PC-9 (cell line): ENCODE results near the gene BAIAP2L1.

Source experiments
- EZH2 ChIP-seq: fragments of 200-600 bp; sonication (generic); IDR thresholded peaks from 2 replicates; pipeline ENCODE4 v1.8.0; 2017; ENCODE audit warnings: antibody characterized with exemption, low read depth
- TF ChIP-seq, protein P1 (sequence below): fragments of 200-600 bp; sonication (generic); conservative IDR thresholded peaks from 2 replicates; pipeline ENCODE4 v1.6.1; 2017; ENCODE audit warnings: mixed run types, antibody characterized with exemption, mild to moderate bottlenecking, moderate library complexity

DNA sequence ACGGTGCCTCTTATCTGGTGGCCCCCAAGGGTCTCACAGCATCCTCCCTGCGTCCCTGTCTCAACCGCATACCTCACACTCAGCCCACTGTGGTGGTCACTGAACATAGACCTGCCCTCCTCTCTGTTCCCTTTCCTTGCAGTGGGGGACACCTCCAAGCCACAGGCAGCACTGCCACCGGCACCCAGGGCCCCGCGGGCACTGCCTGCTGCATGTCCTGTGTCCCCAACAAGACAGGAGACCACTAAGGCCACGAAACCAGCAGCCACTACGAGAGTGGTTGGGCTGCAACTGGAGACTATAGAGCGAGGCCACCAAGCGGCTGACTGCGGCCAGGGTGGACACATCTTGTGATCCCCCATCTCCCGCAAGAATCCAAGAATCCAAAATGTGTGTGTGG, 104.1 kb downstream of the BAIAP2L1 start:
- TF ChIP-seq, protein P1, sequence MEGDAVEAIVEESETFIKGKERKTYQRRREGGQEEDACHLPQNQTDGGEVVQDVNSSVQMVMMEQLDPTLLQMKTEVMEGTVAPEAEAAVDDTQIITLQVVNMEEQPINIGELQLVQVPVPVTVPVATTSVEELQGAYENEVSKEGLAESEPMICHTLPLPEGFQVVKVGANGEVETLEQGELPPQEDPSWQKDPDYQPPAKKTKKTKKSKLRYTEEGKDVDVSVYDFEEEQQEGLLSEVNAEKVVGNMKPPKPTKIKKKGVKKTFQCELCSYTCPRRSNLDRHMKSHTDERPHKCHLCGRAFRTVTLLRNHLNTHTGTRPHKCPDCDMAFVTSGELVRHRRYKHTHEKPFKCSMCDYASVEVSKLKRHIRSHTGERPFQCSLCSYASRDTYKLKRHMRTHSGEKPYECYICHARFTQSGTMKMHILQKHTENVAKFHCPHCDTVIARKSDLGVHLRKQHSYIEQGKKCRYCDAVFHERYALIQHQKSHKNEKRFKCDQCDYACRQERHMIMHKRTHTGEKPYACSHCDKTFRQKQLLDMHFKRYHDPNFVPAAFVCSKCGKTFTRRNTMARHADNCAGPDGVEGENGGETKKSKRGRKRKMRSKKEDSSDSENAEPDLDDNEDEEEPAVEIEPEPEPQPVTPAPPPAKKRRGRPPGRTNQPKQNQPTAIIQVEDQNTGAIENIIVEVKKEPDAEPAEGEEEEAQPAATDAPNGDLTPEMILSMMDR: no peak
- no peak for TF ChIP-seq EZH2
